ENCODE measurements around the gene FOXL2NB.
A peak's percentile ranks its signal among the peaks of the same experiment; 100 is the strongest.

FOXL2NB gene

GRCh38 chr3:138928727-138929372 is 18.2 kb upstream of the FOXL2NB start:
- DNase-seq (ENCODE audit: extremely low read depth in 1 of 2, low read depth in 1 of 2) = no peak

- DNase-seq (ENCODE audit: extremely low read depth in 1 of 2, low read depth in 1 of 2) = no peak
Measured at GRCh38 chr3:138933068-138933668, 13.8 kb upstream of the FOXL2NB start.

- no peak for DNase-seq (ENCODE audit: extremely low read depth in 1 of 2, low read depth in 1 of 2)
Measured at GRCh38 chr3:138933981-138934691, 12.9 kb upstream of the FOXL2NB start.

- DNase-seq (ENCODE audit: extremely low read depth in 1 of 2, low read depth in 1 of 2) = no peak
Measured at GRCh38 chr3:138935505-138935862, 11.5 kb upstream of the FOXL2NB start.

GRCh38 chr3:138935863-138936740 is 10.9 kb upstream of the FOXL2NB start:
- DNase-seq (ENCODE audit: extremely low read depth in 1 of 2, low read depth in 1 of 2) = peak; percentile 27 to 57

GRCh38 chr3:138936741-138937689 is 10.0 kb upstream of the FOXL2NB start:
- DNase-seq (ENCODE audit: extremely low read depth in 1 of 2, low read depth in 1 of 2) = no peak

GRCh38 chr3:138937690-138938055 is 9.3 kb upstream of the FOXL2NB start:
- DNase-seq (ENCODE audit: extremely low read depth in 1 of 2, low read depth in 1 of 2) = no peak

- DNase-seq (ENCODE audit: extremely low read depth in 1 of 2, low read depth in 1 of 2) = no peak
Measured at GRCh38 chr3:138938056-138938876, 8.8 kb upstream of the FOXL2NB start.

GRCh38 chr3:138938877-138939560 is 8.0 kb upstream of the FOXL2NB start:
- DNase-seq (ENCODE audit: extremely low read depth in 1 of 2, low read depth in 1 of 2) = no peak

GRCh38 chr3:138939561-138940241 is 7.3 kb upstream of the FOXL2NB start:
- no peak for DNase-seq (ENCODE audit: extremely low read depth in 1 of 2, low read depth in 1 of 2)

GRCh38 chr3:138940446-138940845 is 6.6 kb upstream of the FOXL2NB start:
- DNase-seq (ENCODE audit: extremely low read depth in 1 of 2, low read depth in 1 of 2) = no peak

- no peak for DNase-seq (ENCODE audit: extremely low read depth in 1 of 2, low read depth in 1 of 2)
Measured at GRCh38 chr3:138941259-138941885, 5.6 kb upstream of the FOXL2NB start.

GRCh38 chr3:138942271-138942670 is 4.7 kb upstream of the FOXL2NB start:
- DNase-seq (ENCODE audit: extremely low read depth in 1 of 2, low read depth in 1 of 2) = no peak

- no peak for DNase-seq (ENCODE audit: extremely low read depth in 1 of 2, low read depth in 1 of 2)
Measured at GRCh38 chr3:138942861-138943623, 4.0 kb upstream of the FOXL2NB start.

- DNase-seq (ENCODE audit: extremely low read depth in 1 of 2, low read depth in 1 of 2) = no peak
Measured at GRCh38 chr3:138943724-138944653, 3.0 kb upstream of the FOXL2NB start.

GRCh38 chr3:138944654-138944928 is 2.4 kb upstream of the FOXL2NB start:
- no peak for DNase-seq (ENCODE audit: extremely low read depth in 1 of 2, low read depth in 1 of 2)
